ENCODE data around the gene TMEM200B.

TMEM200B gene

DNA sequence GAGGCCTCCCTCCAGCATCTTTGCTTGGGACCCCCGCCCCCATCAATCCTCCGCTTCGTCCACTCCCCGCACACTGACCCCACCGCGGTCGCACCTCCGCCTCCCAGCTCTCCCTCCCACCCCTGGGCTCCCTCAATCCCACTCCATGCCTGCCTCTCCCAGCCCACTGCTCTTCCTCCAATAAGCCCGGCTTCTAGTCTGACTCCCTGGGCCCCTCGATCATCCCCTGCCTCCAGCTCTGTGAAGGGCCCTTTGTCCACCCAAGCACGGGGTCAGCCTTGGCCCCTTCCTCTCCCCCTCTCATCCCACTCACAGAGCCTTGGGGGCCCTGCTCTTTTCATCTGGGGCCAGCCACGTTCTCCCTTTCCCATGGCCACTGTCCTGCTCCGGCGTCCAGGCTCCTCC, 1.5 kb upstream of the TMEM200B start (continued):
- TF ChIP-seq, protein P1, sequence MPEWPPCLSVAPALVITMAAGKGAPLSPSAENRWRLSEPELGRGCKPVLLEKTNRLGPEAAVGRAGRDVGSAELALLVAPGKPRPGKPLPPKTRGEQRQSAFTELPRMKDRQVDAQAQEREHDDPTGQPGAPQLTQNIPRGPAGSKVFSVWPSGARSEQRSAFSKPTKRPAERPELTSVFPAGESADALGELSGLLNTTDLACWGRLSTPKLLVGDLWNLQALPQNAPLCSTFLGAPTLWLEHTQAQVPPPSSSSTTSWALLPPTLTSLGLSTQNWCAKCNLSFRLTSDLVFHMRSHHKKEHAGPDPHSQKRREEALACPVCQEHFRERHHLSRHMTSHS (tag by site-specific recombination; IDR thresholded peaks at IDR 0.05), result no peak
- no peak for TF ChIP-seq ZBTB1 (tag by site-specific recombination; IDR thresholded peaks at IDR 0.05)
- TF ChIP-seq, protein P2, sequence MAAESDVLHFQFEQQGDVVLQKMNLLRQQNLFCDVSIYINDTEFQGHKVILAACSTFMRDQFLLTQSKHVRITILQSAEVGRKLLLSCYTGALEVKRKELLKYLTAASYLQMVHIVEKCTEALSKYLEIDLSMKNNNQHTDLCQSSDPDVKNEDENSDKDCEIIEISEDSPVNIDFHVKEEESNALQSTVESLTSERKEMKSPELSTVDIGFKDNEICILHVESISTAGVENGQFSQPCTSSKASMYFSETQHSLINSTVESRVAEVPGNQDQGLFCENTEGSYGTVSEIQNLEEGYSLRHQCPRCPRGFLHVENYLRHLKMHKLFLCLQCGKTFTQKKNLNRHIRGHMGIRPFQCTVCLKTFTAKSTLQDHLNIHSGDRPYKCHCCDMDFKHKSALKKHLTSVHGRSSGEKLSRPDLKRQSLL (tag by site-specific recombination; IDR thresholded peaks at IDR 0.05), result peak; percentile 83

DNA sequence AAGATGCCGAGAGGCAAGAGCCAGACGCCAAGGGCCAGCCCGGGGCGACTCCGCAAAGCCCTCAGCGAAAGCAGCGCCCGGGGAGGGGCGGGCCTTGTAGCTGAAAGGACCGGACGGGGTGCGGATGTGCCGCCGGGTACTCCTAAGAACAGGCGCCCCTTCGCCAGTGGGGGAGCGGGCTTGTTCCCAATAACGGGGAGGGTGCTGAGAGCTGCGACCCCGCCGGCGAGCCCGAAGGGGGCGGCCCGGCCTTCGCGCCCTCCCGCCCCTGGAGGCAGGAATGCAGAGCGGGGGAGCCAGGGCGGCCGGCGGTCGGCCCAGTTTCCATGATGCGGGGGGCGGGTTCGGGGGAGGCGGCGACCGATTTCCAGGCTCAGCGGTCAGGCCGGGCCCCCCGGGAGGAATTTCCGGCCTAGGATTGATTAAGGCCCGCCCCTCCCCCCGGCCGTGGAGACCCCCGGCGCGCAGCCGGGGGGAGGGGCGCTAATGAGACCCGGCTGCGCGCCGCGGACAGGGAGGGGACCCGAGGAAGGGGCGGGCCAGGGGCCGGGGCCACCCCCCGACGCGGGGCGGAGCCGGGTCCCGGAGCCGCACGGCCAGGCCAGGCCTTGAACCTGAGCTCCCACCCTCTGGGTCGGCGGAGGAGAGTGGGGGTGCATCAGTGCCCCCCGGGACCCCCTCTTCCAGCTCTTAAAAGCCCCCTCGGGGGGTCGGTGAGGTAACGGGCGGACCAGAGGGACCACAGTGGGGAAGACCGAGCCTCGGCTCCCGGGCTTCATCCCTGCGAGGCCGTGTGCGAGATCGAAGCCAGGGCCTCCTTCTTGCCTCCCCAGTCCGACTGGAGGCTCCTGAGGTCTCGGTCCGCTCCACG, 898 bp upstream of the TMEM200B start:
- H3K27ac ChIP-seq (ENCODE audit: extremely low read depth, low read depth, low read length), result peak overlapping the region; percentile 49; the same call in 1 of the 2 replicates
- POLR2A ChIA-PET, result interaction anchor here (0.6 to 1.1 kb wide), 4 partner anchors 45 to 69 kb away, joined by 3 to 5 read pairs (median 3); partner anchors contain the start of gene SRSF4
- H3K4me1 ChIP-seq (ENCODE audit: control insufficient read depth, insufficient read depth, low read length), result no peaks in the 10 kb centered on the region
- CTCF ChIA-PET, result interaction anchor here (0.8 to 1.7 kb wide), 3 partner anchors 18 to 78 kb away, joined by 3 to 4 read pairs (median 4); no protein-coding TSS in a partner anchor
- H3K9me3 ChIP-seq (ENCODE audit: control insufficient read depth, insufficient read depth, low read depth, low read length), result no peaks in the 10 kb centered on the region
- H3K4me3 ChIP-seq (ENCODE audit: low read depth, low read length), result peak overlapping the region; percentile 61
- no peaks in the 10 kb centered on the region for H3K36me3 ChIP-seq (ENCODE audit: control insufficient read depth in 2 of 2, insufficient read depth in 1 of 2, low read length in 2 of 2)
- TF ChIP-seq ZNF248 (tag by site-specific recombination; IDR thresholded peaks at IDR 0.05) (no peak), ZNF707 (tag by site-specific recombination; IDR thresholded peaks at IDR 0.05) (no peak), ZFP37 (tag by site-specific recombination; IDR thresholded peaks at IDR 0.05) (peak; percentile 58; the same call in 1 of the 2 replicates), GFI1B (tag by site-specific recombination; IDR thresholded peaks at IDR 0.05) (no peak), ZNF791 (tag by site-specific recombination; IDR thresholded peaks at IDR 0.05) (no peak), MZF1 (tag by site-specific recombination; IDR thresholded peaks at IDR 0.05; ENCODE audit: borderline replicate concordance) (no peak), KLF7 (tag by site-specific recombination; IDR thresholded peaks at IDR 0.05; ENCODE audit: borderline replicate concordance) (peak; percentile 85), ZNF747 (tag by site-specific recombination; IDR thresholded peaks at IDR 0.05) (no peak), GLIS1 (tag by site-specific recombination; IDR thresholded peaks at IDR 0.05) (peak; percentile 93), ZNF335 (tag by site-specific recombination; conservative IDR thresholded peaks at IDR 0.05) (peak; percentile 90), OVOL3 (tag by site-specific recombination; IDR thresholded peaks at IDR 0.05) (no peak), ZNF548 (tag by site-specific recombination; IDR thresholded peaks at IDR 0.05) (no peak), ZNF114 (tag by site-specific recombination; IDR thresholded peaks at IDR 0.05) (no peak), ZBTB17 (tag by site-specific recombination; IDR thresholded peaks at IDR 0.05) (peak; percentile 84), EGR2 (tag by site-specific recombination; IDR thresholded peaks at IDR 0.05; ENCODE audit: low read depth) (peak; percentile 72; the same call in 1 of the 2 replicates), ZNF837 (tag by site-specific recombination; IDR thresholded peaks at IDR 0.05) (no peak), ZNF596 (tag by site-specific recombination; IDR thresholded peaks at IDR 0.05) (no peak)
- TF ChIP-seq, protein P3, sequence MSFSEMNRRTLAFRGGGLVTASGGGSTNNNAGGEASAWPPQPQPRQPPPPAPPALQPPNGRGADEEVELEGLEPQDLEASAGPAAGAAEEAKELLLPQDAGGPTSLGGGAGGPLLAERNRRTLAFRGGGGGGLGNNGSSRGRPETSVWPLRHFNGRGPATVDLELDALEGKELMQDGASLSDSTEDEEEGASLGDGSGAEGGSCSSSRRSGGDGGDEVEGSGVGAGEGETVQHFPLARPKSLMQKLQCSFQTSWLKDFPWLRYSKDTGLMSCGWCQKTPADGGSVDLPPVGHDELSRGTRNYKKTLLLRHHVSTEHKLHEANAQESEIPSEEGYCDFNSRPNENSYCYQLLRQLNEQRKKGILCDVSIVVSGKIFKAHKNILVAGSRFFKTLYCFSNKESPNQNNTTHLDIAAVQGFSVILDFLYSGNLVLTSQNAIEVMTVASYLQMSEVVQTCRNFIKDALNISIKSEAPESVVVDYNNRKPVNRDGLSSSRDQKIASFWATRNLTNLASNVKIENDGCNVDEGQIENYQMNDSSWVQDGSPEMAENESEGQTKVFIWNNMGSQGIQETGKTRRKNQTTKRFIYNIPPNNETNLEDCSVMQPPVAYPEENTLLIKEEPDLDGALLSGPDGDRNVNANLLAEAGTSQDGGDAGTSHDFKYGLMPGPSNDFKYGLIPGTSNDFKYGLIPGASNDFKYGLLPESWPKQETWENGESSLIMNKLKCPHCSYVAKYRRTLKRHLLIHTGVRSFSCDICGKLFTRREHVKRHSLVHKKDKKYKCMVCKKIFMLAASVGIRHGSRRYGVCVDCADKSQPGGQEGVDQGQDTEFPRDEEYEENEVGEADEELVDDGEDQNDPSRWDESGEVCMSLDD (tag by site-specific recombination; IDR thresholded peaks at IDR 0.05), result peak; percentile 71
- TF ChIP-seq, protein P4, sequence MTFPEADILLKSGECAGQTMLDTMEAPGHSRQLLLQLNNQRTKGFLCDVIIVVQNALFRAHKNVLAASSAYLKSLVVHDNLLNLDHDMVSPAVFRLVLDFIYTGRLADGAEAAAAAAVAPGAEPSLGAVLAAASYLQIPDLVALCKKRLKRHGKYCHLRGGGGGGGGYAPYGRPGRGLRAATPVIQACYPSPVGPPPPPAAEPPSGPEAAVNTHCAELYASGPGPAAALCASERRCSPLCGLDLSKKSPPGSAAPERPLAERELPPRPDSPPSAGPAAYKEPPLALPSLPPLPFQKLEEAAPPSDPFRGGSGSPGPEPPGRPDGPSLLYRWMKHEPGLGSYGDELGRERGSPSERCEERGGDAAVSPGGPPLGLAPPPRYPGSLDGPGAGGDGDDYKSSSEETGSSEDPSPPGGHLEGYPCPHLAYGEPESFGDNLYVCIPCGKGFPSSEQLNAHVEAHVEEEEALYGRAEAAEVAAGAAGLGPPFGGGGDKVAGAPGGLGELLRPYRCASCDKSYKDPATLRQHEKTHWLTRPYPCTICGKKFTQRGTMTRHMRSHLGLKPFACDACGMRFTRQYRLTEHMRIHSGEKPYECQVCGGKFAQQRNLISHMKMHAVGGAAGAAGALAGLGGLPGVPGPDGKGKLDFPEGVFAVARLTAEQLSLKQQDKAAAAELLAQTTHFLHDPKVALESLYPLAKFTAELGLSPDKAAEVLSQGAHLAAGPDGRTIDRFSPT (tag by site-specific recombination; IDR thresholded peaks at IDR 0.05), result 0 out of 2 replicates have a peak, but pooled peaks have one; percentile 42
- TF ChIP-seq, protein P5, sequence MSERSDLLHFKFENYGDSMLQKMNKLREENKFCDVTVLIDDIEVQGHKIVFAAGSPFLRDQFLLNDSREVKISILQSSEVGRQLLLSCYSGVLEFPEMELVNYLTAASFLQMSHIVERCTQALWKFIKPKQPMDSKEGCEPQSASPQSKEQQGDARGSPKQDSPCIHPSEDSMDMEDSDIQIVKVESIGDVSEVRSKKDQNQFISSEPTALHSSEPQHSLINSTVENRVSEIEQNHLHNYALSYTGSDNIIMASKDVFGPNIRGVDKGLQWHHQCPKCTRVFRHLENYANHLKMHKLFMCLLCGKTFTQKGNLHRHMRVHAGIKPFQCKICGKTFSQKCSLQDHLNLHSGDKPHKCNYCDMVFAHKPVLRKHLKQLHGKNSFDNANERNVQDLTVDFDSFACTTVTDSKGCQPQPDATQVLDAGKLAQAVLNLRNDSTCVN (tag by site-specific recombination; optimal IDR thresholded peaks at IDR 0.05), result peak; percentile 66
- TF ChIP-seq, protein P6, sequence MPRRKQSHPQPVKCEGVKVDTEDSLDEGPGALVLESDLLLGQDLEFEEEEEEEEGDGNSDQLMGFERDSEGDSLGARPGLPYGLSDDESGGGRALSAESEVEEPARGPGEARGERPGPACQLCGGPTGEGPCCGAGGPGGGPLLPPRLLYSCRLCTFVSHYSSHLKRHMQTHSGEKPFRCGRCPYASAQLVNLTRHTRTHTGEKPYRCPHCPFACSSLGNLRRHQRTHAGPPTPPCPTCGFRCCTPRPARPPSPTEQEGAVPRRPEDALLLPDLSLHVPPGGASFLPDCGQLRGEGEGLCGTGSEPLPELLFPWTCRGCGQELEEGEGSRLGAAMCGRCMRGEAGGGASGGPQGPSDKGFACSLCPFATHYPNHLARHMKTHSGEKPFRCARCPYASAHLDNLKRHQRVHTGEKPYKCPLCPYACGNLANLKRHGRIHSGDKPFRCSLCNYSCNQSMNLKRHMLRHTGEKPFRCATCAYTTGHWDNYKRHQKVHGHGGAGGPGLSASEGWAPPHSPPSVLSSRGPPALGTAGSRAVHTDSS (tag by site-specific recombination; IDR thresholded peaks at IDR 0.05), result no peak
- TF ChIP-seq, protein P7, sequence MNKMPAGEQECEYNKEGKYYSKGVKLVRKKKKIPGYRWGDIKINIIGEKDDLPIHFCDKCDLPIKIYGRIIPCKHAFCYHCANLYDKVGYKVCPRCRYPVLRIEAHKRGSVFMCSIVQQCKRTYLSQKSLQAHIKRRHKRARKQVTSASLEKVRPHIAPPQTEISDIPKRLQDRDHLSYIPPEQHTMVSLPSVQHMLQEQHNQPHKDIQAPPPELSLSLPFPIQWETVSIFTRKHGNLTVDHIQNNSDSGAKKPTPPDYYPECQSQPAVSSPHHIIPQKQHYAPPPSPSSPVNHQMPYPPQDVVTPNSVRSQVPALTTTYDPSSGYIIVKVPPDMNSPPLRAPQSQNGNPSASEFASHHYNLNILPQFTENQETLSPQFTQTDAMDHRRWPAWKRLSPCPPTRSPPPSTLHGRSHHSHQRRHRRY (tag by site-specific recombination; IDR thresholded peaks at IDR 0.05), result no peak

Measured in HEK293 (cell line).